ENCODE measurements around the gene GAPDH. TPM values are rescaled to one million over a fixed set of nuclear protein-coding genes. Genes with fewer than 3 reads are reported as not detected.
"Not testable (repeated sequence)": the region's sequence is repeated elsewhere in the genome, so short reads cannot be mapped to it uniquely, and the experiment has no call there.

GAPDH gene
- total RNA-seq, 4 donors from 2014 or later = 1,939 to 3,624 (median 2,830) TPM

- peak in 1 of 3 donors; percentile 50 for DNase-seq
- peak overlapping the region; percentile 15 to 85 (median 58) for H3K27ac ChIP-seq
- TF ChIP-seq CTCF (IDR thresholded peaks at IDR 0.05) = no peak
- TF ChIP-seq POLR2A (IDR thresholded peaks at IDR 0.05) = no peak
- peaks cover 0 to 16% (median 0%) of the 10 kb centered on the region in 3 donors for H3K36me3 ChIP-seq
- H3K4me1 ChIP-seq = peaks cover 0 to 55% (median 17%) of the 10 kb centered on the region in 4 donors
- H3K4me3 ChIP-seq = peak overlapping the region; percentile 64 to 90 (median 76)
- H3K27me3 ChIP-seq = no peaks in the 10 kb centered on the region
- no peaks in the 10 kb centered on the region for H3K9me3 ChIP-seq
Measured at GRCh38 chr12:6555018-6555691, 20.8 kb downstream of the GAPDH start.

DNA sequence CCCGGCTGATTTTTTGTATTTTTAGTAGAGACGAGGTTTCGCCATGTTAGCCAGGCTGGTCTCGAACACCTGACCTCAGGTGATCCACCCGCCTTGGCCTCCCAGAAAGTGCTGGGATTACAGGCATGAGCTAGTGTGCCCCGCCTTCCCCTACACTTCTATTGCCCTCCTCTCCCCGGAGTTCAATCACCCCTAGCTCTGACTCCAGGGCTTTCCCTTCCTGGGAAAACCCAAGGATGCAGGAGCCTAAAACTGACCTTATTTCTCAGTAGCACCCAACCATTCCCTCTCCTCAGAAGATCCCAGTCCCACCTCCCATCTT, 22.1 kb downstream of the GAPDH start:
- peaks cover 0 to 29% (median 0%) of the 10 kb centered on the region in 3 donors for H3K36me3 ChIP-seq

DNA sequence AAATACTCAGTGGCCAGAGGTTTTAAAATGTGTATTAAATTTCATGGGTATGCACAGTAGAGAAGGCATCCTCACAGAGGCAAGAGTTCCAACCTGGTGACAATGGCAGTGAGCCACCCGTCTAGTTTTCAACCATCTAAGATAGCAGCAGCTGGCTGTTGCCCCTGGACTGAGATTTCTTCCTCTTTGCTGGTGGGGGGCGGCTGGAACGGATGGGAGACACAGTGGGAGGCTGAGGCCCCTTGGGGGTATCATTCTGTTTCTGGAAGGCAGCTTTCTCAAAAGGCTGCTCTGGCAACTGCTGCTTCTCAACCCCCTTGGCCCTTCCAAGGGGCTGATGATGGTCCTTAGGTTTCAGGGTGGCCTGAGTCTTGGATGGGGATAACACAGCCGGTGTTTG, 22.5 kb downstream of the GAPDH start:
- no peak for TF ChIP-seq POLR2A (IDR thresholded peaks at IDR 0.05)
- no peak for TF ChIP-seq CTCF (IDR thresholded peaks at IDR 0.05)
- H3K27ac ChIP-seq = peak overlapping the region in 1 of 4 donors; percentile 80
- H3K9me3 ChIP-seq = no peaks in the 10 kb centered on the region
- DNase-seq = no peak
- H3K27me3 ChIP-seq = no peaks in the 10 kb centered on the region
- no peak overlapping the region for H3K4me3 ChIP-seq
- peaks cover 0 to 39% (median 17%) of the 10 kb centered on the region in 4 donors for H3K4me1 ChIP-seq
- peaks cover 0 to 33% (median 0%) of the 10 kb centered on the region in 3 donors for H3K36me3 ChIP-seq

More for the DNA sequence above, 22.1 kb downstream of the GAPDH start:
- not testable (repeated sequence) for H3K27me3 ChIP-seq, H3K9me3 ChIP-seq, DNase-seq
- Histone ChIP-seq H3K4me3 (peak overlapping the region in 3 of 4 donors; percentile 64 to 90 (median 69)), H3K27ac (peak overlapping the region; percentile 15 to 85 (median 58)), H3K4me1 (peaks cover 0 to 43% (median 17%) of the 10 kb centered on the region in 4 donors)

DNA sequence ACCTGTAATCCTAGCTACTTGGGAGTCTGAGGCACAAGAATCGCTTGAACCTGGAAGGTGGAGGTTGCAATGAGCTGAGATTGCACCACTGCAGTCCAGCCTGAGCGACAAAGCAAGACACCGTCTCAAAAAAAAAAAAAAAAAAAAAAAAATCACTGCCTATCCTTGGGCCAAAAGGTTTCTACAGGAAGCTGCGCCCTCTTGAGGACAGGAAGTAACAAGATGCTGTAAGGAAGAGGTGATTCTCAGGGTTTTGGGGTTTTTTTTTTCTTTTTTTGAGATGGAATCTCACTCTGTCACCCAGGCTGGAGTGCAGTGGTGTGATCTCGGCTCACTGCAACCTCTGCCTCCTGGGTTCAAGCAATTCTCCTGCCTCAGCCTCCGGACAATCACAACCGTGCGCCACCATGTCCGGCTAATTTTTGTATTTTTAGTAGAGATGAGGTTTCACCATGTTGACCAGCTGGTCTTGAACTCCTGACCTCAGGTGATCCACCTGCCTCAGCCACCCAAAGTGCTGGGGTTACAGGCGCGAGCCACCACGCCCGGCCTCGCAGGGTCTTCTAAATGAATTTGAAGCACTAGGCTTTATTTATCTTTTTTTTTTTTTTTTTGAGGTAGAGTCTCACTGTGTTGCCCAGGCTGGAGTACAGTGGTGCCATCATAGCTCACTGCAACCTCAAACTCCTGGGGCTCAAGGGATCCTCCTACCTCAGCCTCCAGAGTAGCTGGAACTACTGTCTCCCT, 23.9 kb downstream of the GAPDH start:
- H3K9me3 ChIP-seq, H3K4me3 ChIP-seq, H3K27ac ChIP-seq, H3K27me3 ChIP-seq: not testable (repeated sequence)
- Histone ChIP-seq H3K36me3 (peaks cover 0 to 46% (median 0%) of the 10 kb centered on the region in 3 donors), H3K4me1 (peaks cover 0 to 25% (median 17%) of the 10 kb centered on the region in 4 donors)
- peak in 2 of 3 donors; percentile 55 to 81 for DNase-seq
- TF ChIP-seq CTCF (IDR thresholded peaks at IDR 0.05) = peak in 4 of 6 experiments; percentile 39 to 60 (median 44)

- no peak overlapping the region for H3K27ac ChIP-seq
- H3K4me1 ChIP-seq = peaks cover 0 to 12% (median 8%) of the 10 kb centered on the region in 4 donors
- no peaks in the 10 kb centered on the region for H3K27me3 ChIP-seq
- peaks cover 0 to 51% (median 0%) of the 10 kb centered on the region in 3 donors for H3K36me3 ChIP-seq
- DNase-seq = no peak
- H3K9me3 ChIP-seq = no peaks in the 10 kb centered on the region
- no peak overlapping the region for H3K4me3 ChIP-seq
- TF ChIP-seq POLR2A (IDR thresholded peaks at IDR 0.05) (no peak), CTCF (IDR thresholded peaks at IDR 0.05) (no peak)
Measured at GRCh38 chr12:6559500-6559899, 25.2 kb downstream of the GAPDH start.

All from Peyer's patch (tissue), 4 donors.